Frontal cortex (tissue), 4 donors: ENCODE measurements around the gene CCHCR1. TPM values are rescaled to one million over a fixed set of nuclear protein-coding genes. Genes with fewer than 3 reads are reported as not detected.

ENCODE experiments used
- DNase-seq, 2 donors: peaks; one replicate each; pipeline ENCODE4 v3.0.0; 2012; ENCODE audit warnings: low spot score in 2 of 2
- FAIRE-seq: peaks from 2 replicates; lab custom pipeline; 2012; peaks lifted over from hg19 to GRCh38; lab: Jason Lieb, UNC
- small RNA-seq: library from RNA; depleted of rRNA; stranded (forward); fragments of <200 nt; gene quantifications from one replicate; pipeline ENCODE3, GENCODE V24; 2014
- total RNA-seq: library from RNA; depleted of rRNA; stranded (reverse); fragments of >200 nt; gene quantifications from one replicate; pipeline ENCODE4 v1.2.3, GENCODE V29; 2014
- donor health status: control.
- donor health status: control.
- donor health status: control.

The CCHCR1 gene
- total RNA-seq, 1 donor from 2014 or later: 5.7 TPM

- DNase-seq: no peak
- FAIRE-seq: no peak
Measured at GRCh38 chr6:31113861-31114540, 43.6 kb downstream of the CCHCR1 start.

- DNase-seq (no peak), FAIRE-seq (no peak)
Measured at GRCh38 chr6:31112478-31112877, 45.1 kb downstream of the CCHCR1 start, which contains the start of gene C6orf15. Gene C6orf15, minus strand, starts transcription at chr6:31112575. Its CDS starts 20 bp downstream, at chr6:31112555.

GRCh38 chr6:31111712-31112111 is 45.9 kb downstream of the CCHCR1 start:
- no peak for FAIRE-seq
- no peak for DNase-seq

GRCh38 chr6:31110825-31111582 is 46.6 kb downstream of the CCHCR1 start:
- DNase-seq (no peak), FAIRE-seq (no peak)

- FAIRE-seq: no peak
Measured at GRCh38 chr6:31107052-31107451, 50.5 kb downstream of the CCHCR1 start.

GRCh38 chr6:31103136-31103535 is 54.5 kb downstream of the CCHCR1 start:
- no peak for DNase-seq
- FAIRE-seq: no peak

More at GRCh38 chr6:31107052-31107451, 50.5 kb downstream of the CCHCR1 start:
- no peak for DNase-seq

GRCh38 chr6:31098449-31098938 is 59.1 kb downstream of the CCHCR1 start:
- DNase-seq (no peak), FAIRE-seq (no peak)

GRCh38 chr6:31096656-31097055 is 60.9 kb downstream of the CCHCR1 start:
- no peak for FAIRE-seq
- no peak for DNase-seq

- FAIRE-seq: no peak
Measured at GRCh38 chr6:31096215-31096614, 61.4 kb downstream of the CCHCR1 start.

GRCh38 chr6:31094389-31094881 is 63.2 kb downstream of the CCHCR1 start:
- FAIRE-seq (no peak), DNase-seq (no peak)

More at GRCh38 chr6:31096215-31096614, 61.4 kb downstream of the CCHCR1 start:
- no peak for DNase-seq

GRCh38 chr6:31092769-31093505 is 64.7 kb downstream of the CCHCR1 start:
- FAIRE-seq: no peak
- DNase-seq: no peak

Small RNA genes lying within 50 kb of the gene (small RNA-seq; reads per million reads assigned to genes)
- not detected for gene POLR2LP1

Other genes with a start within 250 kb of the CCHCR1 start
- 15.5 TPM for gene GTF2H4, start 249.6 kb downstream of the CCHCR1 start, total RNA-seq
- 22.4 TPM for gene VARS2, start 243.6 kb downstream of the CCHCR1 start, total RNA-seq
- gene SFTA2, start 225.6 kb downstream of the CCHCR1 start, total RNA-seq: not detected
- gene MUCL3, start 216.8 kb downstream of the CCHCR1 start, total RNA-seq: not detected
- gene MUC21, start 174.1 kb downstream of the CCHCR1 start, total RNA-seq: not detected
- gene MUC22, start 147.3 kb downstream of the CCHCR1 start, total RNA-seq: not detected
- gene C6orf15, start 45.2 kb downstream of the CCHCR1 start, total RNA-seq: not detected
- not detected for gene PSORS1C1, start 43.0 kb downstream of the CCHCR1 start, total RNA-seq
- gene CDSN, start 37.4 kb downstream of the CCHCR1 start, total RNA-seq: not detected
- gene PSORS1C2, start 18.7 kb downstream of the CCHCR1 start, total RNA-seq: not detected
- 2.0 TPM for gene TCF19, start 787 bp upstream of the CCHCR1 start, total RNA-seq
- gene POU5F1, start 12.9 kb upstream of the CCHCR1 start, total RNA-seq: not detected
- 22.0 TPM for gene HLA-C, start 114.3 kb upstream of the CCHCR1 start, total RNA-seq
- gene HLA-B, start 199.4 kb upstream of the CCHCR1 start, total RNA-seq: 41.6 TPM
- gene MICA, start 245.8 kb upstream of the CCHCR1 start, total RNA-seq: 0.82 TPM